Stimulated activated CD8-positive, alpha-beta memory T cell treated with anti-CD3 and anti-CD28 coated beads, Interleukin-15, amount 100 ng/mL, for 1 hour (primary cell): ENCODE data around the gene ANKRD45.
"Not testable (repeated sequence)": the region's sequence is repeated elsewhere in the genome, so short reads cannot be mapped to it uniquely, and the experiment has no call there.

Experiments
- DNase-seq: peaks from one replicate; pipeline ENCODE4 v3.0.0-alpha.2; 2020; ENCODE audit warnings: low read depth

The ANKRD45 gene

GRCh38 chr1:173572201-173572873 lies 97.3 kb downstream of the ANKRD45 start:
- no peak for DNase-seq

- DNase-seq, result no peak
Measured at GRCh38 chr1:173570370-173571007, 99.2 kb downstream of the ANKRD45 start.

- no peak for DNase-seq
Measured at GRCh38 chr1:173568483-173568882, 101.2 kb downstream of the ANKRD45 start.

- not testable (repeated sequence) for DNase-seq
Measured at GRCh38 chr1:173563846-173564245, 105.8 kb downstream of the ANKRD45 start.

GRCh38 chr1:173562813-173563212 lies 106.8 kb downstream of the ANKRD45 start:
- DNase-seq, result no peak

GRCh38 chr1:173561263-173561662 lies 108.4 kb downstream of the ANKRD45 start:
- no peak for DNase-seq

- DNase-seq, result no peak
Measured at GRCh38 chr1:173560285-173560880, 109.3 kb downstream of the ANKRD45 start.
